ENCODE results near the gene DCDC2C.
"Not testable (repeated sequence)": the region's sequence is repeated elsewhere in the genome, so short reads cannot be mapped to it uniquely, and the experiment has no call there.

Gene DCDC2C, protein sequence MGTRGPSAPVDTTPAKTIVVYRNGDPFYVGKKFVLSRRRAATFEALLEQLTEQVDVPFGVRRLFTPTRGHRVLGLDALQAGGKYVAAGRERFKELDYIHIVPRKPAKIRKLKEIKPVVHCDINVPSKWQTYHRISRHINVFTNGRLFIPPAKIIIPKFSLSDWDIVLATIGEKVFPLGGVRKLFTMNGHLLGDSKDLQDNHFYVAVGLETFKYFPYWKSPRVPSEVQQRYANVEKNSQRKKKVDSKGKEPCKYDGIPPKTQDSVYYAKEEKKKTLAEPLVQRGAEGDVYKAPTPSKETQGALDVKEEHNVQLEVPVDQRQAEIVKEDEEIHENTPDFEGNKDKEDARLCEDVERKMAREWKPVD

DNA sequence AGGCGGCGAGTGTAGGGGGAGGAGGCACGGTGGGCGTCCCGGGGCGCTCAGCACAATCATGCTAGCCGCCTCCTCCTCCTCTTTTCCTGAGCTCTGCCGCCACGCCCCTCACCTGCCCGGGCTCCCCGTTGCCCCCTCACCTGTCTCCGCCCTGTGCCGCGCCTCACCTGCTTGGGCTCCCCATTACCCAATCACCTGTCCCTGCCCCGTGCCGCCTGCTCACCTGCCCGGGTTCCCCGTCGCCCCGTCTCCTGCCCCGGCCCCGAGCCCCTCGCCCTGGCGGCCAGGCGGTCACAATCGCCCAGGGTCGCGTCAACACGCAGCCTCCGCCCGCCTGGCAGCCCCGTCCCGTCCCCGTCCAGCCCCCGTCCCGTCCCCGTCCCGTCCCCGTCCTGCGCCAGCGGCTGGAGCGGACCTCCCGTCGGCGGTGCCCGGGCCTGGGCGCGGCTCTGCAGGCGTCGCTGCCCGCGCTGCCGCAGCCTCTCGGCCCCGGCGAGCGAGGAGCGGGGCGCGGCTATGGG, at the start of gene DCDC2C:
Gene DCDC2C (plus strand): TSS at position 340 of the 521 bp plus-strand sequence. CDS start 177 bp downstream, at position 517.
- Histone ChIP-seq H3K27me3 (ENCODE audit: control insufficient read depth in 1 of 2, insufficient read depth in 2 of 2, low read length in 2 of 2) (peaks cover 4 to 13% of the 10 kb centered on the region in 2 donors), H3K9me3 (ENCODE audit: low read length) (no peaks in the 10 kb centered on the region), H3K27ac (ENCODE audit: low read depth, low read length) (no peak within 1 kb of the TSS), H3K4me1 (ENCODE audit: insufficient read depth, low read length) (no peaks in the 10 kb centered on the region), H3K9ac (ENCODE audit: low read length) (no peak within 1 kb of the TSS), H3K36me3 (ENCODE audit: insufficient read depth, low read length) (no peaks in the 10 kb centered on the region), H3K4me3 (ENCODE audit: low read depth in 1 of 2, low read length in 2 of 2) (no peak within 1 kb of the TSS)

DNA sequence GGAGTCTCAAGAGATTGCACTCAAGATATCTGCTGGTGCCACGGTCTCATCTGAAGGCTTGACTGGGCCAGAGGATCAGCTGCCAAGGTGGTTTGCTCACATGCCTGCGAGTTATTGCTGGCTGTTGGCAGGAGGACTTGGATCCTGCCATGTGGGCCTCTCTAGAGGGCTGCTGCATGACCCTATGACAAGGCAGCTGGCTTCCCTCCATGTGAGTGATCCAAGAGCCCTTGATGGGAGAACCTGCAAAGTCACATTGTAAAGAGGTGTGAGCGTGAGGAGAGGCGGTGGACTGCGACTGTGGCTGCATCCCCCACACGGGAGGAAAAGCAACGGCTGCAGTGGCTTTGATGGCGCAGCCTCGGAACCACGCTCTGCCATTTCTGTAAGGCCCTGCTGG, 49.4 kb upstream of the DCDC2C start:
- Histone ChIP-seq H3K27me3 (ENCODE audit: control insufficient read depth in 1 of 2, insufficient read depth in 2 of 2, low read length in 2 of 2) (no peaks in the 10 kb centered on the region), H3K9me3 (ENCODE audit: low read length) (no peaks in the 10 kb centered on the region), H3K27ac (ENCODE audit: low read depth, low read length) (no peak overlapping the region), H3K36me3 (ENCODE audit: insufficient read depth, low read length) (no peaks in the 10 kb centered on the region), H3K4me1 (ENCODE audit: insufficient read depth, low read length) (peaks cover 11% of the 10 kb centered on the region), H3K9ac (ENCODE audit: low read length) (no peak overlapping the region), H3K4me3 (ENCODE audit: low read depth in 1 of 2, low read length in 2 of 2) (no peak overlapping the region)

DNA sequence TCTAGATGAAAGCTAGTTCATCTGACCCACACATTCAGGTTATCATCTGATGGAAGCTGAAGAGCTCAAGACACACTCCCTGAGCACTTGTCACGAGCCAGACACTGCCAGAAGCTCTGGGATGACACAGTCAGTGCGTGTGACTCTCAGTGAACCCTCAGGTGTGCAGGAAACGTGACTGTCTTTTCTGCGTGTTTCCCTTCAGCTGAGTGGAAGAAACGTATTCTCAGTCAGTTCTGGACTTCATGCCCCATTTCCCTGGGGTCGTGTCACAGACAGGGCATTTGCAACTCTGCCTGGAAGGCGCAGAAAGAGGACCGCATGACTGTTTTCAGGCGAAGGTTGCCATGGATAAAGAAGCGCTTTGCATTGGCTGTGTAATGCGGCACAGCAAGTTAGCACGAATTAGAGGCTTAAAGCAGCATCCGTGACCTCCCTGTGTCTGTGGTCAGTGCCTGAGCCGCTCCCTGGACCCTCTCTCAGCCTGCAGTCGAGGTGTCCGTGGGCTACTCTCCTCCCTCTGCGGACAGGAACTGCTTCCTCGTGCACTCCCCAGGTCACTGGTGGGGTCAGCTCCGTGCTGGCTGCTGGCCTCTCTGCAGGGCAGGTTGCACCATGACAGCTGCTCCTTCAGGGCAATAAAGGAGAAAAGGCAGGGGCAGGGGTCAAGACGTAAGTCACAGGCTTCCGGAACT, 48.7 kb upstream of the DCDC2C start:
- H3K27ac ChIP-seq (ENCODE audit: low read depth, low read length): no peak overlapping the region
- no peaks in the 10 kb centered on the region for H3K27me3 ChIP-seq (ENCODE audit: control insufficient read depth in 1 of 2, insufficient read depth in 2 of 2, low read length in 2 of 2)
- H3K9ac ChIP-seq (ENCODE audit: low read length): no peak overlapping the region
- H3K4me3 ChIP-seq (ENCODE audit: low read depth in 1 of 2, low read length in 2 of 2): no peak overlapping the region
- H3K36me3 ChIP-seq (ENCODE audit: insufficient read depth, low read length): no peaks in the 10 kb centered on the region
- H3K9me3 ChIP-seq (ENCODE audit: low read length): no peaks in the 10 kb centered on the region
- H3K4me1 ChIP-seq (ENCODE audit: insufficient read depth, low read length): peaks cover 11% of the 10 kb centered on the region

DNA sequence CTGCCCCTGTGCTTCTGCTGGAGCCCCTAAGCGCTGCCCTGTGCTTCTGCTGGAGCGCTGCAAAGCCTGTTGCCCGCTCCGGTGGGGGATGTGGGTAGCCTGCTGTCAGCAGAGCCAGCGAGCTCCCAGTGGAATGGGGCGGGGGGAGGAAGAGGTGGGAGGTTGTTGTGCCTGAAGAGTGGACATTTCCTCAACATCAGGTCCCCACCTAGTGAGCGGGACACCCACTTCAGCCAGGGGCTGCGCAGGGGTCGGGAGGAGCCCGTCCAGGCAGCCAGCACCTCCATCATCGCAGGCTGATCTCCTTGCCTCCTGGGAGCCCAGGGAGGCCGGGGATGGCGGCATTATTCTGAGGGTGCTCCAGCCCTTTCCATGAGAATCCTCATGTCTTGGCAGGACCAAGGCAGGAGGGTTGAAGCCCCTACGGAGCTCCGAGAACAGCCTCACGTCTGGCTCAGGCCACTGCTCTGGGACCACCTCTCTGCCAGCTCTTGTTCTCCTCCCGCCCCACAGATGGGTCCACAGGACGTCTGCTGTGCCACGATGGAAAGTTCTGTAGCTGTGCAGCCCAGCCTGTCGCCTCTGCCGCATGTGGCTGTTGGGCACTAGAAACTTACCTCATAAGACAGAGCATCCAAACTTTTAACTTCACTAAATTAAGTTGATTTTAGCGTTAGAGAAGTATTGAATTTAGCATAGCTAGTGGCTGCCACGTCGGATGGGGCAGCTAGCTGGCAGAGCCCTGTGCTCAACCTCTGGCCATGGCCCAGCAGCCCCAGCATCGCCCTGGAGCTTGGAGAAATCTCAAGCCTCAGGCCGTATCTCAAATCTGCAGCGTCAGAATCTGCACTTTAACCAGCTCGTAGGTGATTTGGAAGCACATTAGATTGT, 47.3 kb upstream of the DCDC2C start:
- H3K36me3 ChIP-seq (ENCODE audit: insufficient read depth, low read length): no peaks in the 10 kb centered on the region
- no peak overlapping the region for H3K4me3 ChIP-seq (ENCODE audit: low read depth in 1 of 2, low read length in 2 of 2)
- H3K9ac ChIP-seq (ENCODE audit: low read length): no peak overlapping the region
- H3K9me3 ChIP-seq (ENCODE audit: low read length): no peaks in the 10 kb centered on the region
- H3K4me1 ChIP-seq (ENCODE audit: insufficient read depth, low read length): peaks cover 6% of the 10 kb centered on the region
- no peaks in the 10 kb centered on the region for H3K27me3 ChIP-seq (ENCODE audit: control insufficient read depth in 1 of 2, insufficient read depth in 2 of 2, low read length in 2 of 2)
- no peak overlapping the region for H3K27ac ChIP-seq (ENCODE audit: low read depth, low read length)

DNA sequence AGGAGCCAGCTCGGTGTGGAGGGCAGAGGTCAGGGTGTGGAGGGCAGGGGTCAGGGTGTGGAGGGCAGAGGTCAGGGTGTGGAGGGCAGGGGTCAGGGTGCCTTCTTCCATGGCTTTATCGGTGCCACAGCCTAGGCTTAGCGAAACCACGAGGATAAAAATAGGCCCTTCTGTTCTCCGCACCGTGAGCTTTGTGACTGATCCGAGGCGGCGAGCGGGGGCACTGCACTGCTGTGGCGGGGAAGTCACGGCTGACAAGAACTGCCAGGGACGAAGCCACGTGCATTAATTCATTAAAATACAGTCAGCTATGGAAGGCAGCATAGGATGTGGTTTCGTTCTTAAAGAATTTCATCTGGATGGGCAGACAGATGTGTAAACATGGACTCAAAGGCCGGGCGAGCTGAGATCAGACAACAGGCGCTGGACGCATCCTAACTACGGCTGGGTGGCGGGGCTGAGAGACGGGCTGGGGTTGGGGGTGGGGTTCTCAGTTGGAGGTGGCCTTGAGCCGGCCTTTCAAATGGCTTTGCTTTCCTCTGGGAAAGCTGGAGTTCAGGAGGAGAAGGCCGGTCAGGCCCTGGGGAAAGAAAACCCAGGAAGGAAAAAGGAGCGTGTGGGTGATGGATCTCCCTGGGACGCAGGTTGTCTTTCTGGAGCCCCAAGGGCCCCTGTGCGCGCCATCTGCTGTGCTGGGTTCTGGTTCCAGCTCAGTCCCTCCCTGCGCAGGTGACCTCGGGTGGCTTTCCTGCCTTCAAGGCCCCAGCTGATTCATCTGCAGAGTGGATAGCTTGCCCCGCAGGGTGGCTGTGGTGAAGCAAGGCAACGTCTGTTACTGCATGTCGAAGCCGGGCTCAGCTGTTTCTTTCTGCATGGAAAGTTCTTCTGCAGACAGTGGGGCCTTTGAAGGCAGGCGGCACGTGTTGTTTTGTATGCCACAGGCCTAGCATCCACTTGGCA, 46.3 kb upstream of the DCDC2C start:
- no peaks in the 10 kb centered on the region for H3K27me3 ChIP-seq (ENCODE audit: control insufficient read depth in 1 of 2, insufficient read depth in 2 of 2, low read length in 2 of 2)
- peaks cover 3% of the 10 kb centered on the region for H3K4me1 ChIP-seq (ENCODE audit: insufficient read depth, low read length)
- no peak overlapping the region for H3K9ac ChIP-seq (ENCODE audit: low read length)
- no peaks in the 10 kb centered on the region for H3K9me3 ChIP-seq (ENCODE audit: low read length)
- no peak overlapping the region for H3K4me3 ChIP-seq (ENCODE audit: low read depth in 1 of 2, low read length in 2 of 2)
- no peak overlapping the region for H3K27ac ChIP-seq (ENCODE audit: low read depth, low read length)
- no peaks in the 10 kb centered on the region for H3K36me3 ChIP-seq (ENCODE audit: insufficient read depth, low read length)

DNA sequence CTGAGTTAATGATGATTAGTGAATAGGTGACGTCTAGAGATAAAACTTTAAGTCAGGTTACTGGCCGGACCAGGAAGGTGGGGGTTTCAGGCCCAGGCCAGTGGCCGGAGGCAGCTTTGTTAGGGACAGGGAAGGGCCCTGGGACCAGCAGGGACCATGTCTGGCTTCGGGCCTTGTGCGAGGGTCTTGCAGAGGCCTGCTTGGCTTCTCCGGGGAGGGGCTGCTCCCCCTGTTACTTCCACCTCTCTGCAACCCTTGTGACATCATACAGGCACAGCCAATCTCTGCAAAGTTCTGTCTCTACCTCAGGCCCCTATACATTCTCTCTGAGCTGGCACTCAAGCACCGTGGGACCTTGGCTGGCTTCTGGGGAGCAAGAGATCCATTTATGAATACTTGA, 45.5 kb upstream of the DCDC2C start, which contains the start of gene ALLC:
Gene ALLC (plus strand): TSS at position 320 of the 400 bp plus-strand sequence. CDS start 12,958 bp downstream, outside the sequence.
- no peak within 1 kb of the TSS for H3K9ac ChIP-seq (ENCODE audit: low read length)
- H3K4me1 ChIP-seq (ENCODE audit: insufficient read depth, low read length): no peaks in the 10 kb centered on the region
- H3K36me3 ChIP-seq (ENCODE audit: insufficient read depth, low read length): no peaks in the 10 kb centered on the region
- no peak within 1 kb of the TSS for H3K27ac ChIP-seq (ENCODE audit: low read depth, low read length)
- no peaks in the 10 kb centered on the region for H3K27me3 ChIP-seq (ENCODE audit: control insufficient read depth in 1 of 2, insufficient read depth in 2 of 2, low read length in 2 of 2)
- H3K9me3 ChIP-seq (ENCODE audit: low read length): no peaks in the 10 kb centered on the region
- no peak within 1 kb of the TSS for H3K4me3 ChIP-seq (ENCODE audit: low read depth in 1 of 2, low read length in 2 of 2)

DNA sequence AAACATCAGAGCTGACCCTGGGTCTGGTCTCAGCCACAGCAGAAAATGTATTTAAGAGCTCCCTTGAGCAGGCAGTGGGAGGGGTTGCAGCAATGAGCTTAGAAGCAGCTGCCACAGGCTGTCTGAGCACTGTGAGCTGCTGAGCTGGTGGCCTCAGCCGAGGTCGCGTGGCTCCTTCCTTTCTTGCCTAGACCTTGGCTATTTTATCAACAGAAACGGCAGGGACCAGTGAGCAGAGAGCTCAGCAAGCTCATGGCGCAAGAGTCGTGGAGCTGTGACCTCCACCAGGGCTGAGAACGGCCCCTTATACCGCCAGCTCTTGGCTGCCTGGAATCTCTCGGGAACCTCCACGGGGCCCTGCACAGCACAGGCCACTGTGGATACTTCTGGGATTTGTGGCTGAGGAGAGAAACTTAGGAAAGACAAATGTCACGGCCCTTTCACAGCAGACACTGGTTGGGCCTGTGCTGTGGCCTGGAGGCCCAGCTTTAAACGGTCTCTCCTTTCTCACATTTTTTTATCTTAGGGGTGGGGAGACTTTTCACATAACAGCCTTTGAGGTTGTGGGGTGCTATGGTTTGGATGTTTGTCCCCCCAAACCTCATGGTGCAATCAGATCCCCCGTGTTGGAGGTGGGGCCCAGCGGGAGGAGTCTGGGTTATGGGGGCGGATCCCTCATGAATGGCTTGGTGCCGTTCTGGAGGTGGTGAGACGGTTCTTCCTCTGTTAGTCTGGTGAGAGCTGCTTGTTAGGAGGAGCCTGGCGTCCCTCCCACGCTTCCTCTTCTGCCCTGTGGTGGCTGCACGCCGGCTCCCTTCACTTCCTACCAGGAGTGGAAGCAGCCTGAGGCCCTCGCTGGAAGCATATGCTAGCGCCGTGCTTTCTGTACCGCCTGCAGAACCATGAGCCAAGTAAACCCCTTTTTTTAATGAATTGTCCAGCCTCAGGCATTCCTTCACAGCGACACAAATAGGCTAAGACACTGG, 43.6 kb upstream of the DCDC2C start:
- Histone ChIP-seq H3K4me1 (ENCODE audit: insufficient read depth, low read length) (no peaks in the 10 kb centered on the region), H3K27ac (ENCODE audit: low read depth, low read length) (no peak overlapping the region), H3K27me3 (ENCODE audit: control insufficient read depth in 1 of 2, insufficient read depth in 2 of 2, low read length in 2 of 2) (no peaks in the 10 kb centered on the region), H3K4me3 (ENCODE audit: low read depth in 1 of 2, low read length in 2 of 2) (no peak overlapping the region), H3K36me3 (ENCODE audit: insufficient read depth, low read length) (no peaks in the 10 kb centered on the region), H3K9ac (ENCODE audit: low read length) (no peak overlapping the region), H3K9me3 (ENCODE audit: low read length) (no peaks in the 10 kb centered on the region)

DNA sequence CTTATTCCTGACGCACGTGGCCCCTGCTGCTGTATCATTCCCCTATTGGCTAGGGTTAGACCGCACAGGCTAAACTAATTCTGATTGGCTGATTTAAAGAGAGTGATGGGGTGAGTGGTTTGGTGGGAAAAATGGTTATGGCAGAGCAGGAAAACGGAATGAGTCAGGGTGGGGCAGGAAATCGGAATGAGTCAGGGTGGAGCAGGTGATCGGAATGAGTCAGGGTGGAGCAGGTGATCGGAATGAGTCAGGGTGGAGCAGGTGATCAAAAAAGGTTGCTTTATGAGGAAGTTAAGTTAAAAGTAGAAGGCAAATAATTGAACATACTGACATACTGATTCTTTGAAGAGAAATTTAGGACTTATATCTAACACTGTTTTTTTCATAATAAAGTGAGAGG, 42.7 kb upstream of the DCDC2C start:
- not testable (repeated sequence) for H3K4me3 ChIP-seq (ENCODE audit: low read depth in 1 of 2, low read length in 2 of 2); H3K27ac ChIP-seq (ENCODE audit: low read depth, low read length); H3K27me3 ChIP-seq (ENCODE audit: control insufficient read depth in 1 of 2, insufficient read depth in 2 of 2, low read length in 2 of 2); H3K36me3 ChIP-seq (ENCODE audit: insufficient read depth, low read length); H3K9me3 ChIP-seq (ENCODE audit: low read length); H3K9ac ChIP-seq (ENCODE audit: low read length); H3K4me1 ChIP-seq (ENCODE audit: insufficient read depth, low read length)

DNA sequence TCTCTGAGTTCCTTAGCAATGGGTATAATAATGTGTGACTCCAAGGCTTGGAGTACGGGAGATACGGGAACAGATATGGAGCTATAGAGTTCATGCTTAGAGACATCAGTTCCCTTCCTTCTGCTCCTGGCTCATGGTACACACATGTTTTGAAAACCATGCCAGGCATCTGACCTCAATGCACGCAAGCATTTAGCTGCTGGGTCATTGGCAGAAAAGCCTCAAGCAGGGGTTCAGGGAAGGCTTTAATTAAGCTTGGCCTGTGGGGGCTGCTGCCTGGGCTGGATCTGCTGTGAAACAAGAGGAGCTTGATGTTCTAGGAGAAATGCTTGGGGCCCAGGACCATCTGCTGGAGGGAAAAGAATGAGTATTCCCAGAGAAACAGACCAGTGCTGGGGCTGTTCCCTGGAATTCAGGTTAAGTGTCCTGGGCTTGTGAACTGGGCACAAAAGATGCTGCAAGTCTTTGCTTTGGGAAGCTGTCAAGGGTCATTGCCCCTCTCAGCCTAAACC, 42.2 kb upstream of the DCDC2C start:
- H3K9me3 ChIP-seq (ENCODE audit: low read length): no peaks in the 10 kb centered on the region
- H3K36me3 ChIP-seq (ENCODE audit: insufficient read depth, low read length): no peaks in the 10 kb centered on the region
- H3K4me3 ChIP-seq (ENCODE audit: low read depth in 1 of 2, low read length in 2 of 2): no peak overlapping the region
- H3K4me1 ChIP-seq (ENCODE audit: insufficient read depth, low read length): no peaks in the 10 kb centered on the region
- no peaks in the 10 kb centered on the region for H3K27me3 ChIP-seq (ENCODE audit: control insufficient read depth in 1 of 2, insufficient read depth in 2 of 2, low read length in 2 of 2)
- no peak overlapping the region for H3K27ac ChIP-seq (ENCODE audit: low read depth, low read length)
- no peak overlapping the region for H3K9ac ChIP-seq (ENCODE audit: low read length)
